B cell (primary cell): ENCODE results near the gene DNAJB12. TPM values are rescaled to one million over a fixed set of nuclear protein-coding genes. Genes with fewer than 3 reads are reported as not detected.

Experiments
- ATAC-seq: fragments of 200-7000 bp; cut with Tn5 transposase; one replicate; pipeline ENCODE4 v1.10.0; 2021; ENCODE audit warnings: low read depth, mild to moderate bottlenecking, moderate number of reproducible peaks, moderate library complexity
- CTCF ChIA-PET: fragments of 350-600 bp; sonication (Branson Sonifier 250); formaldehyde crosslinking; loops from one replicate; lab custom pipeline; 2021; ENCODE audit warnings: antibody characterized with exemption, inconsistent platforms; lab: Charles Lee
- POLR2A ChIA-PET: fragments of 350-600 bp; sonication (Branson Sonifier 250); formaldehyde crosslinking; loops from one replicate; lab custom pipeline; 2021; ENCODE audit warnings: antibody characterized with exemption; lab: Charles Lee
- DNase-seq: peaks from one replicate; pipeline ENCODE4 v3.0.0; 2013
- H2AFZ ChIP-seq: 2 replicates; pipeline ENCODE4 v1.6.1; 2012; ENCODE audit warnings: mild to moderate bottlenecking, low read depth, low read length; ENCODE audit not compliant: insufficient read depth, poor library complexity, severe bottlenecking
- H3K27ac ChIP-seq, 2 donors: 1 replicate in 1 of 2; 2 replicates in 1 of 2; pipeline ENCODE4 v1.5.1; 2012 to 2013; ENCODE audit warnings: low read length in 2 of 2, mild to moderate bottlenecking in 2 of 2, moderate library complexity in 1 of 2
- H3K27me3 ChIP-seq, 4 experiments: fragments of 200-600 bp in 1 of 4; sonication (generic) in 1 of 4; replicated peaks in 1 of 4; 1 replicate in 2 of 4; 2 replicates in 2 of 4; pipeline versions ENCODE4 v1.6.1 to v1.7.0; 2013 to 2016; ENCODE audit warnings: low read length in 3 of 4, mild to moderate bottlenecking in 2 of 4, mixed read lengths in 1 of 4, moderate library complexity in 1 of 4; ENCODE audit not compliant: insufficient read depth in 4 of 4, control insufficient read depth in 3 of 4; ENCODE audit errors: control extremely low read depth in 1 of 4
- H3K36me3 ChIP-seq, 2 experiments: replicated peaks in 1 of 2; 1 replicate in 1 of 2; 2 replicates in 1 of 2; pipeline versions ENCODE4 v1.6.1 to v1.7.1; 2013; ENCODE audit warnings: low read length in 1 of 2; ENCODE audit not compliant: insufficient read depth in 2 of 2, control insufficient read depth in 1 of 2; ENCODE audit errors: control extremely low read depth in 1 of 2, extremely low read depth in 1 of 2
- H3K4me1 ChIP-seq, 2 donors: fragments of 200-600 bp in 1 of 2; sonication (generic) in 1 of 2; 1 replicate in 1 of 2; 2 replicates in 1 of 2; pipeline versions ENCODE4 v1.5.1 to v1.6.1; 2013 to 2017; ENCODE audit warnings: low read length in 2 of 2; ENCODE audit not compliant: control insufficient read depth in 2 of 2, insufficient read depth in 2 of 2
- H3K4me2 ChIP-seq: replicated peaks from 2 replicates; pipeline ENCODE3; 2012; ENCODE audit warnings: mild to moderate bottlenecking, low read depth, low read length; ENCODE audit not compliant: poor library complexity, severe bottlenecking
- H3K4me3 ChIP-seq, 5 experiments: fragments of 200-600 bp in 1 of 5; sonication (generic) in 1 of 5; 1 replicate in 3 of 5; 2 replicates in 2 of 5; pipeline versions ENCODE4 v1.5.1 to v1.7.0; 2011 to 2016; ENCODE audit warnings: low read length in 4 of 5, mild to moderate bottlenecking in 4 of 5, low read depth in 2 of 5, control low read depth in 1 of 5, moderate library complexity in 1 of 5; ENCODE audit not compliant: insufficient read depth in 1 of 5; ENCODE audit errors: control extremely low read depth in 1 of 5, extremely low read depth in 1 of 5
- H3K79me2 ChIP-seq: fragments of 200-600 bp; sonication (generic); one replicate; pipeline ENCODE4 v1.6.0; 2016; ENCODE audit warnings: low read length; ENCODE audit not compliant: control insufficient read depth, insufficient read depth
- H3K9ac ChIP-seq: fragments of 200-600 bp; sonication (generic); 2 replicates; pipeline ENCODE4 v1.6.1; 2017; ENCODE audit warnings: mild to moderate bottlenecking, low read length, moderate library complexity
- H3K9me3 ChIP-seq, 3 donors: one replicate each; pipeline versions ENCODE4 v1.6.1 to v1.7.1; 2013; ENCODE audit warnings: low read length in 2 of 3; ENCODE audit not compliant: control insufficient read depth in 2 of 3, insufficient read depth in 1 of 3; ENCODE audit errors: control extremely low read depth in 1 of 3
- H4K20me1 ChIP-seq: 2 replicates; pipeline ENCODE4 v1.6.0; 2012; ENCODE audit warnings: mild to moderate bottlenecking, low read length; ENCODE audit not compliant: insufficient read depth, control insufficient read depth, poor library complexity, severe bottlenecking
- H3K27ac Mint-ChIP-seq: one replicate; pipeline ENCODE4 v1.8.0; 2021; ENCODE audit warnings: mixed read lengths
- H3K27me3 Mint-ChIP-seq: one replicate; pipeline ENCODE4 v1.8.0; 2021; ENCODE audit warnings: mixed read lengths
- H3K4me1 Mint-ChIP-seq: one replicate; pipeline ENCODE4 v1.8.0; 2021; ENCODE audit warnings: mixed read lengths
- H3K4me3 Mint-ChIP-seq: one replicate; pipeline ENCODE4 v1.8.0; 2021; ENCODE audit warnings: mixed read lengths
- H3K9me3 Mint-ChIP-seq: one replicate; pipeline ENCODE4 v1.8.0; 2022; ENCODE audit warnings: mixed read lengths; ENCODE audit not compliant: insufficient read depth
- CTCF ChIP-seq: fragments of 200-600 bp; IDR thresholded peaks from one replicate; pipeline ENCODE4 v1.8.0; 2022; ENCODE audit warnings: antibody characterized with exemption, mild to moderate bottlenecking
- EZH2 ChIP-seq: IDR thresholded peaks from 2 replicates; pipeline ENCODE4 v1.6.1; 2012; ENCODE audit warnings: borderline replicate concordance, low read depth, mild to moderate bottlenecking, moderate library complexity, low read length; ENCODE audit not compliant: insufficient read depth, poor library complexity, severe bottlenecking
- WGBS: methylation state at CpG from one replicate; pipeline ENCODE4 v1.1.5; 2013; ENCODE audit warnings: missing lambda C conversion rate; ENCODE audit not compliant: insufficient coverage; 5-methylcytosine and 5-hydroxymethylcytosine counted together
- intact Hi-C: fragments of 100-400 bp; cut with micrococcal nuclease; formaldehyde crosslinking; loops from one replicate; pipeline ENCODE4 v1.10.0; 2022
- polyA plus RNA-seq: library from polyadenylated mRNA; depleted of rRNA; stranded (reverse); fragments of >200 nt; gene quantifications from 2 replicates; pipeline ENCODE4 v1.2.3, GENCODE V29; 2012
- total RNA-seq, 2 donors: library from RNA; stranded (reverse); fragments of 120-200 nt in 1 of 2; gene quantifications; 1 replicate in 1 of 2; 2 replicates in 1 of 2; pipeline versions ENCODE4 v1.2.3 to v1.2.4, GENCODE V29; 2013 to 2022

The DNAJB12 gene
- total and polyA plus RNA-seq, 2 donors (not counting 1 experiment from before 2014, with no cell fraction given), result 16.1 to 42.3 TPM

GRCh38 chr10:72340510-72341261 is 14.0 kb downstream of the DNAJB12 start:
- Histone ChIP-seq H3K9ac (no peak overlapping the region), H2AFZ (no peak overlapping the region), H3K4me1 (peaks cover 24 to 34% of the 10 kb centered on the region in 2 donors), H3K4me2 (no peak overlapping the region), H3K9me3 (no peaks in the 10 kb centered on the region), H3K36me3 (peaks cover 0 to 47% of the 10 kb centered on the region in 2 experiments), H4K20me1 (peaks cover 4% of the 10 kb centered on the region), H3K4me3 (no peak overlapping the region), H3K27me3 (no peaks in the 10 kb centered on the region), H3K27ac (no peak overlapping the region), H3K79me2 (peaks cover 4% of the 10 kb centered on the region)
- Mint-ChIP-seq H3K9me3 (no peaks in the 10 kb centered on the region), H3K4me1 (peaks cover 34% of the 10 kb centered on the region), H3K27me3 (no peaks in the 10 kb centered on the region), H3K4me3 (no peak overlapping the region), H3K27ac (peak overlapping the region; percentile 46)
- intact Hi-C loops, result loop anchor here (1.0 to 2.0 kb wide), 2 partner anchors 292 to 444 kb away; no protein-coding TSS in a partner anchor
- CTCF ChIA-PET, result interaction anchor here (0.6 to 13.9 kb wide), 22 partner anchors 9 to 444 kb away, joined by 3 to 333 read pairs (median 6); partner anchors contain the start of genes ANAPC16, ASCC1 and DDIT4
- WGBS, result 39% methylated on average over 19 of the region's 28 CpGs
- TF ChIP-seq CTCF, result peak; percentile 100
- no peak for TF ChIP-seq EZH2
- DNase-seq, result peak; percentile 83
- ATAC-seq, result peak; percentile 64
- POLR2A ChIA-PET, result interaction anchor here (1.2 kb wide), 1 partner anchor 445 kb away, joined by 3 read pairs; no protein-coding TSS in a partner anchor

- Histone ChIP-seq H3K27me3 (no peaks in the 10 kb centered on the region), H3K36me3 (peaks cover 0 to 40% of the 10 kb centered on the region in 2 experiments), H3K27ac (no peak overlapping the region), H3K4me3 (no peak overlapping the region), H3K9me3 (no peaks in the 10 kb centered on the region), H3K9ac (no peak overlapping the region), H2AFZ (no peak overlapping the region), H3K4me2 (no peak overlapping the region), H3K79me2 (peaks cover 4% of the 10 kb centered on the region), H3K4me1 (peaks cover 41 to 51% of the 10 kb centered on the region in 2 donors), H4K20me1 (peaks cover 4% of the 10 kb centered on the region)
- CTCF ChIA-PET, result interaction anchor here (0.5 to 13.9 kb wide), 32 partner anchors 9 to 1910 kb away, joined by 3 to 333 read pairs (median 8); partner anchors contain the start of genes ANAPC16, ASCC1, DDIT4 and DNAJB12
- no peak for TF ChIP-seq CTCF
- TF ChIP-seq EZH2, result no peak
- no peak overlapping the region for H3K27ac Mint-ChIP-seq
- intact Hi-C loops, result loop anchor here (5.0 kb wide), 1 partner anchor 251 kb away; the partner anchor contains the start of gene SPOCK2
- WGBS, result 97% methylated on average over 3 of the region's 7 CpGs
- peaks cover 50% of the 10 kb centered on the region for H3K4me1 Mint-ChIP-seq
- H3K27me3 Mint-ChIP-seq, result no peaks in the 10 kb centered on the region
- H3K9me3 Mint-ChIP-seq, result no peaks in the 10 kb centered on the region
- H3K4me3 Mint-ChIP-seq, result no peak overlapping the region
- POLR2A ChIA-PET, result interaction anchor here (0.7 to 6.2 kb wide), 3 partner anchors 18 to 56 kb away, joined by 3 to 73 read pairs (median 5); no protein-coding TSS in a partner anchor
- no peak for ATAC-seq
- DNase-seq, result no peak
Measured at GRCh38 chr10:72338180-72338579, 16.5 kb downstream of the DNAJB12 start.
